WTC11 (cell line): Measurements from ENCODE around the gene TPRX2.

Experiments used
- CTCF ChIP-seq: fragments of 200-600 bp; IDR thresholded peaks from 2 replicates; pipeline ENCODE4 v1.8.0; 2022; ENCODE audit warnings: antibody characterized with exemption
- ELF4 ChIP-seq: sonication (generic); formaldehyde crosslinking; IDR thresholded peaks from 2 replicates; pipeline ENCODE4 v1.8.1; 2022; ENCODE audit warnings: low read depth, mild to moderate bottlenecking, moderate library complexity, missing genetic modification reagents
- TP53 ChIP-seq: sonication (generic); formaldehyde crosslinking; IDR thresholded peaks from 2 replicates; pipeline ENCODE4 v1.8.1; 2023; ENCODE audit warnings: mild to moderate bottlenecking, missing genetic modification reagents
- USF1 ChIP-seq: sonication (generic); formaldehyde crosslinking; IDR thresholded peaks from 2 replicates; pipeline ENCODE4 v1.8.0; 2022; ENCODE audit warnings: mild to moderate bottlenecking, missing genetic modification reagents
- ZNF416 ChIP-seq: fragments of 250-450 bp; sonication (Bioruptor Pico); IDR thresholded peaks from 2 replicates; pipeline ENCODE4 v1.9.0; 2021; ENCODE audit warnings: mild to moderate bottlenecking, inconsistent platforms
- TF ChIP-seq, protein P1 (sequence below): sonication (generic); formaldehyde crosslinking; IDR thresholded peaks from 2 replicates; pipeline ENCODE4 v1.8.1; 2023; ENCODE audit warnings: mild to moderate bottlenecking, moderate library complexity, missing genetic modification reagents
- TF ChIP-seq, protein P2 (sequence below): sonication (generic); formaldehyde crosslinking; IDR thresholded peaks from 2 replicates; pipeline ENCODE4 v1.8.1; 2022; ENCODE audit warnings: mild to moderate bottlenecking, moderate library complexity, missing genetic modification reagents
- TF ChIP-seq, protein P3 (sequence below): fragments of 250-450 bp; sonication (Bioruptor Pico); conservative IDR thresholded peaks from 2 replicates; pipeline ENCODE4 v1.9.0; 2021; ENCODE audit warnings: mild to moderate bottlenecking
- TF ChIP-seq, protein P4 (sequence below): sonication (generic); formaldehyde crosslinking; IDR thresholded peaks from 2 replicates; pipeline ENCODE4 v1.8.1; 2022; ENCODE audit warnings: low read depth, missing genetic modification reagents, borderline replicate concordance
- TF ChIP-seq, protein P5 (sequence below): sonication (generic); formaldehyde crosslinking; IDR thresholded peaks from 2 replicates; pipeline ENCODE4 v1.8.0; 2022; ENCODE audit warnings: mild to moderate bottlenecking, missing genetic modification reagents

- TF ChIP-seq, protein P1, sequence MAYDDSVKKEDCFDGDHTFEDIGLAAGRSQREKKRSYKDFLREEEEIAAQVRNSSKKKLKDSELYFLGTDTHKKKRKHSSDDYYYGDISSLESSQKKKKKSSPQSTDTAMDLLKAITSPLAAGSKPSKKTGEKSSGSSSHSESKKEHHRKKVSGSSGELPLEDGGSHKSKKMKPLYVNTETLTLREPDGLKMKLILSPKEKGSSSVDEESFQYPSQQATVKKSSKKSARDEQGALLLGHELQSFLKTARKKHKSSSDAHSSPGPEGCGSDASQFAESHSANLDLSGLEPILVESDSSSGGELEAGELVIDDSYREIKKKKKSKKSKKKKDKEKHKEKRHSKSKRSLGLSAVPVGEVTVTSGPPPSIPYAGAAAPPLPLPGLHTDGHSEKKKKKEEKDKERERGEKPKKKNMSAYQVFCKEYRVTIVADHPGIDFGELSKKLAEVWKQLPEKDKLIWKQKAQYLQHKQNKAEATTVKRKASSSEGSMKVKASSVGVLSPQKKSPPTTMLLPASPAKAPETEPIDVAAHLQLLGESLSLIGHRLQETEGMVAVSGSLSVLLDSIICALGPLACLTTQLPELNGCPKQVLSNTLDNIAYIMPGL (CRISPR knock-in tag), result no peak
- TF ChIP-seq, protein P2, sequence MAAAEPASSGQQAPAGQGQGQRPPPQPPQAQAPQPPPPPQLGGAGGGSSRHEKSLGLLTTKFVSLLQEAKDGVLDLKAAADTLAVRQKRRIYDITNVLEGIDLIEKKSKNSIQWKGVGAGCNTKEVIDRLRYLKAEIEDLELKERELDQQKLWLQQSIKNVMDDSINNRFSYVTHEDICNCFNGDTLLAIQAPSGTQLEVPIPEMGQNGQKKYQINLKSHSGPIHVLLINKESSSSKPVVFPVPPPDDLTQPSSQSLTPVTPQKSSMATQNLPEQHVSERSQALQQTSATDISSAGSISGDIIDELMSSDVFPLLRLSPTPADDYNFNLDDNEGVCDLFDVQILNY, result no peak
- TF ChIP-seq CTCF (peak; percentile 84), ZNF416 (CRISPR knock-in tag) (no peak), USF1 (CRISPR knock-in tag) (no peak), TP53 (CRISPR knock-in tag) (no peak), ELF4 (CRISPR knock-in tag) (no peak)
- TF ChIP-seq, protein P3, sequence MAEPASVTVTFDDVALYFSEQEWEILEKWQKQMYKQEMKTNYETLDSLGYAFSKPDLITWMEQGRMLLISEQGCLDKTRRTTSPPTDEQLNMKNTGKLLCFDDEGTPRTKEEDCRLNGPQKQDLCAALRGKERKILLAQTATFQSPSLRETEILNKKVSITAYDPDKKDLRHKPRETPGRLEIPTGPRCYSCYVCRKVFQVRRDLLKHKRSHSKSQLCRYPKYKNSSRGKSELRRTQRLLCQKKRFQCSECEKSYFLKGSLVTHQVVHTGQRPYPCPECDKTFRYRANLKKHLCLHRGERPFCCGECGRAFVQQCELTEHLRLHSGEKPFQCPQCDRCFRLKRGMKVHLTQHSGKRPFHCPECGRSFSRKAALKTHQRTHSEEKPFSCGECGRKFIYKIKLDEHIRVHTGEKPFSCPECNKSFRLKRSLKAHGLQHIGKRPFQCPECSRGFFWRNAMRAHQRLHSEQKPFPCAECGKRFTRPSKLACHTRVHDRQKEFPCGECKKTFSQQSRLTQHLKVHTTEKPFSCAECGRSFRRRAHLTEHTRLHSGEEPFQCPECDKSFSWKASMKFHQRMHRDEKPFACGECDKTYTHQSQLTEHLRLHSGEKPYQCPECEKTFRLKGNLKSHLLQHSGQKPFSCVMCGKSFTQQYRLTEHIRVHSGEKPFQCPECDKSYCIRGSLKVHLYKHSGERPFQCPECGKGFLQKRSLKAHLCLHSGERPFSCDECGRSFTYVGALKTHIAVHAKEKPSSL (CRISPR knock-in tag), result no peak
- TF ChIP-seq, protein P4, sequence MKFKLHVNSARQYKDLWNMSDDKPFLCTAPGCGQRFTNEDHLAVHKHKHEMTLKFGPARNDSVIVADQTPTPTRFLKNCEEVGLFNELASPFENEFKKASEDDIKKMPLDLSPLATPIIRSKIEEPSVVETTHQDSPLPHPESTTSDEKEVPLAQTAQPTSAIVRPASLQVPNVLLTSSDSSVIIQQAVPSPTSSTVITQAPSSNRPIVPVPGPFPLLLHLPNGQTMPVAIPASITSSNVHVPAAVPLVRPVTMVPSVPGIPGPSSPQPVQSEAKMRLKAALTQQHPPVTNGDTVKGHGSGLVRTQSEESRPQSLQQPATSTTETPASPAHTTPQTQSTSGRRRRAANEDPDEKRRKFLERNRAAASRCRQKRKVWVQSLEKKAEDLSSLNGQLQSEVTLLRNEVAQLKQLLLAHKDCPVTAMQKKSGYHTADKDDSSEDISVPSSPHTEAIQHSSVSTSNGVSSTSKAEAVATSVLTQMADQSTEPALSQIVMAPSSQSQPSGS (CRISPR knock-in tag), result no peak
- TF ChIP-seq, protein P5, sequence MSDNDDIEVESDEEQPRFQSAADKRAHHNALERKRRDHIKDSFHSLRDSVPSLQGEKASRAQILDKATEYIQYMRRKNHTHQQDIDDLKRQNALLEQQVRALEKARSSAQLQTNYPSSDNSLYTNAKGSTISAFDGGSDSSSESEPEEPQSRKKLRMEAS (CRISPR knock-in tag), result no peak
Observed at GRCh38 chr19:47813304-47813994, 45.6 kb upstream of the TPRX2 start.
